Adrenal gland (tissue), 5 donors: ENCODE data around the gene RTTN.

Source experiments
- CTCF ChIP-seq, 6 experiments: fragments of 450-650 bp in 4 of 6; fragments of 200-600 bp in 2 of 6; sonication (generic) in 1 of 6; IDR thresholded peaks; 1 replicate in 5 of 6; 2 replicates in 1 of 6; pipeline versions ENCODE4 v1.5.1 to v1.8.0; 2016 to 2021; ENCODE audit warnings: antibody characterized with exemption in 6 of 6, mild to moderate bottlenecking in 2 of 6, moderate library complexity in 1 of 6
- POLR2A ChIP-seq, 2 donors: fragments of 450-650 bp; IDR thresholded peaks; one replicate each; pipeline ENCODE4 v1.6.1; 2017; ENCODE audit warnings: antibody characterized with exemption in 2 of 2, mild to moderate bottlenecking in 2 of 2, moderate library complexity in 1 of 2
- donor health status: DM: no; HTN: no; CAD: no.

- TF ChIP-seq CTCF (IDR thresholded peaks at IDR 0.05) (no peak), POLR2A (IDR thresholded peaks at IDR 0.05) (no peak)
Measured at GRCh38 chr18:70024829-70025228, 180.7 kb downstream of the RTTN start.
